Measurements from ENCODE around the gene INAFM2. TPM values are rescaled to one million over a fixed set of nuclear protein-coding genes. Genes with fewer than 3 reads are reported as not detected.

INAFM2 gene
- total RNA-seq (2014; rRNA removed; shearing (Covaris generic)) = 23.4 and 24.1 TPM in 2 replicates

- DNase-seq = peak; percentile 95 to 97
- no peaks in the 10 kb centered on the region for H3K36me3 ChIP-seq
- H3K27me3 ChIP-seq = no peaks in the 10 kb centered on the region
- H3K27ac ChIP-seq = peak within 1 kb of the TSS; percentile 46; the same call in 1 of the 2 replicates
- H3K9me3 ChIP-seq (replicated peaks) = no peaks in the 10 kb centered on the region
- peaks cover 46% of the 10 kb centered on the region for H3K4me1 ChIP-seq
- H3K4me3 ChIP-seq = peak within 1 kb of the TSS; percentile 97
Measured at GRCh38 chr15:40323239-40323952, at the start of gene INAFM2. INAFM2 (plus strand) TSS chr15:40323692; CDS start chr15:40324056, 364 bp downstream.

- Histone ChIP-seq H3K4me1 (peaks cover 20% of the 10 kb centered on the region), H3K36me3 (no peaks in the 10 kb centered on the region), H3K27me3 (no peaks in the 10 kb centered on the region), H3K27ac (no peak overlapping the region), H3K9me3 (replicated peaks) (no peaks in the 10 kb centered on the region), H3K4me3 (no peak overlapping the region)
- DNase-seq = peak; percentile 79 to 90
Measured at GRCh38 chr15:40274350-40275274, 48.9 kb upstream of the INAFM2 start.

DNA sequence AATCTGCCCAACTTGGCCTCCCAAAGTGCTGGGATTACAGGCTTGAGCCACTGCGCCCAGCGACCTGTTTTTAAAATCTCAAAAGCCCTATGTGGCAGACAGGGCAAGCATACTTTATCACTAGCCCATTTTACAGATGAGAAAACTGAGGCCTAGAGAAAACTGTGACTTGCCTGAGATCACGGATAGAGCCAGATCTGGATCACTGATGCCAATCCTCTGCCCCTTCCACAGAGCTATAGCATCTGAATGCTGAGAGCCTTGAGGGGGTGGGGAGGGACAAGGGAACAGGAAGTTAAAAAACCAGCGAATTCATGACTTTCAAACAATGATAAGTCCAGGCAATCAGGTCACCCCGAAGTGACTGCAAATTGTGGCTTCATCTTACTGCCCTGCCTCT, 48.0 kb upstream of the INAFM2 start:
- Histone ChIP-seq H3K4me1 (peaks cover 20% of the 10 kb centered on the region), H3K4me3 (no peak overlapping the region), H3K27ac (no peak overlapping the region), H3K36me3 (no peaks in the 10 kb centered on the region), H3K9me3 (replicated peaks) (no peaks in the 10 kb centered on the region), H3K27me3 (no peaks in the 10 kb centered on the region)
- DNase-seq = no peak

DNA sequence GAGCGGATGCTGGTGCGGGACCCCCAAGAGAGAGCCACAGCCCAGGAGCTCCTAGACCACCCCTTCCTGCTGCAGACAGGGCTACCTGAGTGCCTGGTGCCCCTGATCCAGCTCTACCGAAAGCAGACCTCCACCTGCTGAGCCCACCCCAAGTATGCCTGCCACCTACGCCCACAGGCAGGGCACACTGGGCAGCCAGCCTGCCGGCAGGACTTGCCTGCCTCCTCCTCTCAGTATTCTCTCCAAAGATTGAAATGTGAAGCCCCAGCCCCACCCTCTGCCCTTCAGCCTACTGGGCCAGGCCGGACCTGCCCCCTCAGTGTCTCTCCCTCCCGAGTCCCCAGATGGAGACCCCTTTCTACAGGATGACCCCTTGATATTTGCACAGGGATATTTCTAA, 47.5 kb upstream of the INAFM2 start:
- no peak for DNase-seq
- H3K36me3 ChIP-seq = no peaks in the 10 kb centered on the region
- no peak overlapping the region for H3K27ac ChIP-seq
- H3K27me3 ChIP-seq = no peaks in the 10 kb centered on the region
- peaks cover 20% of the 10 kb centered on the region for H3K4me1 ChIP-seq
- no peak overlapping the region for H3K4me3 ChIP-seq
- no peaks in the 10 kb centered on the region for H3K9me3 ChIP-seq (replicated peaks)

- Histone ChIP-seq H3K9me3 (replicated peaks) (no peaks in the 10 kb centered on the region), H3K27ac (no peak overlapping the region), H3K36me3 (no peaks in the 10 kb centered on the region), H3K4me3 (no peak overlapping the region), H3K4me1 (peaks cover 20% of the 10 kb centered on the region), H3K27me3 (no peaks in the 10 kb centered on the region)
- DNase-seq = no peak
Measured at GRCh38 chr15:40276927-40277326, 46.6 kb upstream of the INAFM2 start.

DNA sequence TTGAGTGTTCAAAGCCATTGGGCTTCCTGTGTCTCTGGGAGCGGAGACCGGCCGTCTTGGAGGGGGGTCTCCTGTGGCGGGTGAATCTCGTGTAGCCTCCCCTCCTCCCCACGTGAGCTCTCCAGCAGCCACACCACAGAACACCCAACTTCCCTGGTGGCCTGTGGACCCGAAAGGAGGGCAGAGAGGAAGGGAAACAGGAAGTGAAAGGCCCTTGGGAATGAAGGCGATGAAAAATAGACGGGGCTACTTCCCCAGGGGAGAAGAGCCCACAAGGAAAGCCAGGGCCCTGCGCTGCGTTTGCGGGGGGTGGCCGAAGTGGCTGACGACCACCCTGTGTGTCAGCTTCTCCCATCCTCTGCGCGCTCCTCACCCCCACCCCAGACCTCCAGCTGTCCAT, 46.0 kb upstream of the INAFM2 start:
- H3K4me3 ChIP-seq = peak overlapping the region; percentile 45
- peaks cover 20% of the 10 kb centered on the region for H3K4me1 ChIP-seq
- H3K36me3 ChIP-seq = no peaks in the 10 kb centered on the region
- no peaks in the 10 kb centered on the region for H3K27me3 ChIP-seq
- peak in 1 of 2 experiments; percentile 34 for DNase-seq
- H3K27ac ChIP-seq = no peak overlapping the region
- H3K9me3 ChIP-seq (replicated peaks) = no peaks in the 10 kb centered on the region

DNA sequence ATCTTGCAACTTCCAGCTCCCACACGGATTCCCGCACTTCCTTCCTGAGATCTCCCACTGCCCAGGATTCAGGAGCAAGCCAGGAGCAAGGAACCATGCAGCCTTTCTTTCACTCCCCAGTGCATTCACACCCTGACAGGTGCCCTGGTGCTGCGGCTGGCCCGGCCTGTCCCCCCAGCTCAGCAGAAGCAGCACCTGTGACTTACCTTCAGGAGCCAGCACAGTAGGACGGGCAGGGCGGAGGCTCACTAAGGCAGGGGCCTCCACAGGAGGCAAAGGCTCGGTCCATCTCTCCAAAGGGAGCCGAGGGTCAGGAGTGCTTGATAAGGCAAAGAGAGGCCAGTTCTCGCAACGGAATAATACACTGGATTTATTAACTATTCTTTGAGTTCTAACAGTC, 45.5 kb upstream of the INAFM2 start:
- Histone ChIP-seq H3K27me3 (no peaks in the 10 kb centered on the region), H3K36me3 (no peaks in the 10 kb centered on the region), H3K4me3 (peak overlapping the region; percentile 45), H3K4me1 (peaks cover 20% of the 10 kb centered on the region), H3K9me3 (replicated peaks) (no peaks in the 10 kb centered on the region), H3K27ac (no peak overlapping the region)
- no peak for DNase-seq

GRCh38 chr15:40279437-40280141, 43.9 kb upstream of the INAFM2 start:
- no peak overlapping the region; the same call in 1 of the 2 replicates for H3K4me3 ChIP-seq
- DNase-seq = peak; percentile 66 to 79
- no peaks in the 10 kb centered on the region for H3K27me3 ChIP-seq
- no peak overlapping the region for H3K27ac ChIP-seq
- no peaks in the 10 kb centered on the region for H3K9me3 ChIP-seq (replicated peaks)
- peaks cover 20% of the 10 kb centered on the region for H3K4me1 ChIP-seq
- no peaks in the 10 kb centered on the region for H3K36me3 ChIP-seq

DNA sequence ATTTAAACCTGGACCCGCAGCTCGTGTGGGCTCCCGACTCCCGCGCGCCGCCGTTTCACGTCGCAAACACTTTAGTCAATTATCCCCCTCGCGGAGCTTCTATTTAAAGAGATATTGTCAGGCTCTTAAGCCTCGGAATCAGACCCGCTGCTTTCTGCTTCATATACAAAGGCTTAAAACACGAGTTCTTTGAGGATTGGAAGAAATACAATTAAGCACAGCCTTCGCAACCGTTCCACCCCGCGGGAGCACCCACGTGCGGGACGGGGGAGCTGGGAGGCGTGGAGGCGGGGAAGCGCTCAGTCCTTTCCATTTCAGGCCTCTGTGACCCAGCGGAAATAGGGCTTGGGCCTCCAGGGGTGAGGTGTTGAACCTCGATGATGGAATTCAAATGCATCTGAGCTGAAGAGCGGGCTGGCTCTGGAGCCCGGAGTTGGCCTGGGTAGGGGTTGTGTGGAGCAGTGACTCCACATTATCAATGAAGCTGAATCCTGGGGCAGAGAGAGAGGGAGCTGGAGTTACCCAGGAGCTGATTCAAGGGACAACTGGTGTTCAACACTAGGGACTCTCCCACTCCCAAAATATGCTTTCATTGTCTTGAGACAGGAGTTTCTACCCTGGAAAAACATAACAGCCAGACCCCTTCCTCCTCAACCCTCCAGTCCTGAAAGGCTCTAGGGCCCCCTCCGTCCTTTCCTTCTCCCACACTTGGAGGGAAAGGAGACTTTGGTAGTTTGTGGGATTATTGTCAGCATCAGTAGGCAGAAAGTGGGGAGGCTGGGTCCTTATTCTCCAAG, 43.0 kb upstream of the INAFM2 start:
- Histone ChIP-seq H3K4me1 (peaks cover 25% of the 10 kb centered on the region), H3K9me3 (replicated peaks) (no peaks in the 10 kb centered on the region), H3K27ac (no peak overlapping the region), H3K27me3 (no peaks in the 10 kb centered on the region), H3K4me3 (no peak overlapping the region), H3K36me3 (no peaks in the 10 kb centered on the region)
- no peak for DNase-seq

DNA sequence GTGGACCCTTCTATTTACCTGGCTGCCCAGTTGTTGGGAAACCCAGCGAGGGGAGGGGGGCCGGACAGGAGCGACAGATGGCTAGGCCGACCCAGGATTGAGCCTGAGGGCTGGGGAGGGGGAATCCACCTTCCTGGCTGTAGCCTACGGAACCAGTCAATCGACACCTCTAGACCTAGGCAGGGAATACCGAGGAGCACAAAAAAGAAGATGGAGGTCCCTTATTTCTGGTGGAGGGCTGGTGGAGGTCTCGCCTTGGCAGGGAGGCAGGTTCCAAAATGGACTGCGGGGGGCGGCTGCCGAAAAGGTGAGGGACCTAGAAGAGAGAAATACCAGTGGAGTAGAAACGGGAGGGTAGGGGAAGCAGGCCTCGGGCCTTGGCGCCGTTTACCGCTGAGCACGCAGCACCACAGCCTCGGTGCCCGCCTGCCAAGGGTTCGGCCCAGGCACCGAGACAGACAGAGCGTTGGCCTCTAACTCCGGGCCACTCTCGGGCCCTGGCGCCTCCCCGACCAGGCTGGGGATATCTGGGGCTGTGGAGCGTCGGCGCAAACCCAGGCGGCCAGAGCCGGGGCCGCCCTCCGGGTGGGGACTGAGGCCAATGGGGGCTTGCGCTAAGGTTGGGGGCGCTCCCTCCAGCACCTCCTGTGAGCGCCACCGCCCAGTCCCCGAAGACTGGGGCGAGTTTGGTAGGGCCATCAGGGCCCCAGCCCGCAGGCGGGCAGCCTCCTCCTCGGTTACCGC, 42.3 kb upstream of the INAFM2 start:
- no peak overlapping the region for H3K4me3 ChIP-seq
- no peak overlapping the region for H3K27ac ChIP-seq
- H3K36me3 ChIP-seq = no peaks in the 10 kb centered on the region
- H3K27me3 ChIP-seq = no peaks in the 10 kb centered on the region
- no peaks in the 10 kb centered on the region for H3K9me3 ChIP-seq (replicated peaks)
- peaks cover 32% of the 10 kb centered on the region for H3K4me1 ChIP-seq
- no peak for DNase-seq

GRCh38 chr15:40281801-40282146, 41.7 kb upstream of the INAFM2 start:
- Histone ChIP-seq H3K27me3 (no peaks in the 10 kb centered on the region), H3K9me3 (replicated peaks) (no peaks in the 10 kb centered on the region), H3K36me3 (no peaks in the 10 kb centered on the region), H3K4me1 (peaks cover 36% of the 10 kb centered on the region), H3K4me3 (no peak overlapping the region), H3K27ac (no peak overlapping the region)
- no peak for DNase-seq

GRCh38 chr15:40282147-40282868, 41.2 kb upstream of the INAFM2 start:
- H3K27me3 ChIP-seq = no peaks in the 10 kb centered on the region
- no peaks in the 10 kb centered on the region for H3K9me3 ChIP-seq (replicated peaks)
- H3K36me3 ChIP-seq = no peaks in the 10 kb centered on the region
- no peak overlapping the region for H3K27ac ChIP-seq
- DNase-seq = peak in 1 of 2 experiments; percentile 34
- peaks cover 40% of the 10 kb centered on the region for H3K4me1 ChIP-seq
- peak overlapping the region; percentile 60 for H3K4me3 ChIP-seq
